ENCODE measurements around the gene PARVB. TPM values are rescaled to one million over a fixed set of nuclear protein-coding genes. Genes with fewer than 3 reads are reported as not detected.
"Not testable (repeated sequence)": the region's sequence is repeated elsewhere in the genome, so short reads cannot be mapped to it uniquely, and the experiment has no call there.

PARVB gene
- total RNA-seq, 5 donors from 2014 or later (not counting 1 experiment from before 2014, with no cell fraction given), result 5.9 to 13.8 (median 8.2) TPM

GRCh38 chr22:44014241-44014640 is 9.9 kb upstream of the PARVB start:
- H3K36me3 Mint-ChIP-seq, result peaks cover 3% of the 10 kb centered on the region
- no peak overlapping the region for H3K27ac Mint-ChIP-seq
- Histone ChIP-seq H3K27me3 (replicated peaks in 1 of 2; ENCODE audit: control insufficient read depth in 2 of 2, extremely low read depth in 1 of 2, insufficient read depth in 2 of 2, low read length in 1 of 2) (no peaks in the 10 kb centered on the region), H3K9me3 (no peaks in the 10 kb centered on the region), H3K36me3 (ENCODE audit: control insufficient read depth in 2 of 2, extremely low read depth in 1 of 2, insufficient read depth in 1 of 2, low read length in 1 of 2) (no peaks in the 10 kb centered on the region), H3K4me3 (ENCODE audit: control insufficient read depth in 1 of 2, extremely low read depth in 1 of 2, low read length in 1 of 2) (no peak overlapping the region), H3K4me1 (ENCODE audit: control insufficient read depth in 1 of 2, extremely low read depth in 1 of 2, insufficient read depth in 2 of 2, low read length in 2 of 2) (no peaks in the 10 kb centered on the region), H3K27ac (ENCODE audit: low read length) (no peak overlapping the region)
- DNase-seq (no peak), ATAC-seq (replicated peaks in 1 of 4) (no peak)
- no CpG with 5 or more reads among the region's 2 CpGs for WGBS (ENCODE audit: insufficient coverage)
- H3K4me3 Mint-ChIP-seq, result no peak overlapping the region
- ChIA-PET POLR2A (no interaction called here), CTCF (no interaction called here)
- no peaks in the 10 kb centered on the region for H3K9me3 Mint-ChIP-seq
- no peaks in the 10 kb centered on the region for H3K27me3 Mint-ChIP-seq
- H3K4me1 Mint-ChIP-seq, result no peaks in the 10 kb centered on the region

GRCh38 chr22:44016586-44016985 is 7.5 kb upstream of the PARVB start:
- H3K27ac Mint-ChIP-seq; H3K27me3 ChIP-seq (replicated peaks in 1 of 2; ENCODE audit: control insufficient read depth in 2 of 2, extremely low read depth in 1 of 2, insufficient read depth in 2 of 2, low read length in 1 of 2); H3K4me3 Mint-ChIP-seq; DNase-seq; H3K27ac ChIP-seq (ENCODE audit: low read length); POLR2A ChIA-PET; H3K9me3 ChIP-seq; H3K36me3 Mint-ChIP-seq; H3K36me3 ChIP-seq (ENCODE audit: control insufficient read depth in 2 of 2, extremely low read depth in 1 of 2, insufficient read depth in 1 of 2, low read length in 1 of 2); CTCF ChIA-PET; H3K4me3 ChIP-seq (ENCODE audit: control insufficient read depth in 1 of 2, extremely low read depth in 1 of 2, low read length in 1 of 2); H3K9me3 Mint-ChIP-seq; ATAC-seq (replicated peaks in 1 of 4); H3K27me3 Mint-ChIP-seq; H3K4me1 Mint-ChIP-seq; H3K4me1 ChIP-seq (ENCODE audit: control insufficient read depth in 1 of 2, extremely low read depth in 1 of 2, insufficient read depth in 2 of 2, low read length in 2 of 2): not testable (repeated sequence)
- WGBS (ENCODE audit: insufficient coverage), result no CpG with 5 or more reads among the region's 3 CpGs

GRCh38 chr22:44018594-44018993 is 5.5 kb upstream of the PARVB start:
- POLR2A ChIA-PET, result no interaction called here
- H3K27ac Mint-ChIP-seq, result no peak overlapping the region
- no peak overlapping the region for H3K4me3 Mint-ChIP-seq

GRCh38 chr22:44019416-44019815 is 4.7 kb upstream of the PARVB start:
- no peaks in the 10 kb centered on the region for H3K9me3 Mint-ChIP-seq
- H3K36me3 Mint-ChIP-seq, result no peaks in the 10 kb centered on the region
- no peaks in the 10 kb centered on the region for H3K27me3 ChIP-seq (replicated peaks in 1 of 2; ENCODE audit: control insufficient read depth in 2 of 2, extremely low read depth in 1 of 2, insufficient read depth in 2 of 2, low read length in 1 of 2)
- H3K4me1 ChIP-seq (ENCODE audit: control insufficient read depth in 1 of 2, extremely low read depth in 1 of 2, insufficient read depth in 2 of 2, low read length in 2 of 2), result peaks cover 0 to 5% of the 10 kb centered on the region in 2 experiments
- ATAC-seq (replicated peaks in 1 of 4) (no peak), DNase-seq (no peak)
- H3K27me3 Mint-ChIP-seq, result peaks cover 3 to 5% of the 10 kb centered on the region in 2 donors
- no peak overlapping the region for H3K27ac Mint-ChIP-seq
- H3K36me3 ChIP-seq (ENCODE audit: control insufficient read depth in 2 of 2, extremely low read depth in 1 of 2, insufficient read depth in 1 of 2, low read length in 1 of 2), result no peaks in the 10 kb centered on the region
- no peak overlapping the region for H3K4me3 Mint-ChIP-seq
- ChIA-PET CTCF (no interaction called here), POLR2A (no interaction called here)
- H3K27ac ChIP-seq (ENCODE audit: low read length), result no peak overlapping the region
- H3K9me3 ChIP-seq, result no peaks in the 10 kb centered on the region
- H3K4me3 ChIP-seq (ENCODE audit: control insufficient read depth in 1 of 2, extremely low read depth in 1 of 2, low read length in 1 of 2), result no peak overlapping the region
- 100% methylated on average over 7 of the region's 10 CpGs for WGBS (ENCODE audit: insufficient coverage)
- peaks cover 0 to 3% (median 3%) of the 10 kb centered on the region in 3 donors for H3K4me1 Mint-ChIP-seq

More at GRCh38 chr22:44018594-44018993, 5.5 kb upstream of the PARVB start:
- Histone ChIP-seq H3K27ac (ENCODE audit: low read length) (no peak overlapping the region), H3K4me3 (ENCODE audit: control insufficient read depth in 1 of 2, extremely low read depth in 1 of 2, low read length in 1 of 2) (no peak overlapping the region), H3K4me1 (ENCODE audit: control insufficient read depth in 1 of 2, extremely low read depth in 1 of 2, insufficient read depth in 2 of 2, low read length in 2 of 2) (peaks cover 0 to 2% of the 10 kb centered on the region in 2 experiments), H3K36me3 (ENCODE audit: control insufficient read depth in 2 of 2, extremely low read depth in 1 of 2, insufficient read depth in 1 of 2, low read length in 1 of 2) (no peaks in the 10 kb centered on the region), H3K27me3 (replicated peaks in 1 of 2; ENCODE audit: control insufficient read depth in 2 of 2, extremely low read depth in 1 of 2, insufficient read depth in 2 of 2, low read length in 1 of 2) (no peaks in the 10 kb centered on the region), H3K9me3 (no peaks in the 10 kb centered on the region)
- Mint-ChIP-seq H3K4me1 (peaks cover 0 to under 1% (median 0%) of the 10 kb centered on the region in 3 donors), H3K9me3 (no peaks in the 10 kb centered on the region), H3K36me3 (no peaks in the 10 kb centered on the region), H3K27me3 (peaks cover 0 to 2% of the 10 kb centered on the region in 2 donors)
- CTCF ChIA-PET, result no interaction called here
- no peak for DNase-seq
- 100% methylated on average over 4 of the region's 9 CpGs for WGBS (ENCODE audit: insufficient coverage)
- no peak for ATAC-seq (replicated peaks in 1 of 4)

GRCh38 chr22:44019846-44020245 is 4.3 kb upstream of the PARVB start:
- DNase-seq (no peak), ATAC-seq (replicated peaks in 1 of 4) (no peak)
- H3K9me3 ChIP-seq, result no peaks in the 10 kb centered on the region
- no peak overlapping the region for H3K27ac Mint-ChIP-seq
- no peak overlapping the region for H3K4me3 ChIP-seq (ENCODE audit: control insufficient read depth in 1 of 2, extremely low read depth in 1 of 2, low read length in 1 of 2)
- WGBS (ENCODE audit: insufficient coverage), result 97% methylated on average over 5 of the region's 5 CpGs
- H3K4me1 Mint-ChIP-seq, result peaks cover 0 to 3% (median 3%) of the 10 kb centered on the region in 3 donors
- H3K36me3 ChIP-seq (ENCODE audit: control insufficient read depth in 2 of 2, extremely low read depth in 1 of 2, insufficient read depth in 1 of 2, low read length in 1 of 2), result no peaks in the 10 kb centered on the region
- ChIA-PET POLR2A (no interaction called here), CTCF (no interaction called here)
- no peak overlapping the region for H3K27ac ChIP-seq (ENCODE audit: low read length)
- H3K36me3 Mint-ChIP-seq, result no peaks in the 10 kb centered on the region
- H3K4me1 ChIP-seq (ENCODE audit: control insufficient read depth in 1 of 2, extremely low read depth in 1 of 2, insufficient read depth in 2 of 2, low read length in 2 of 2), result peaks cover 0 to 9% of the 10 kb centered on the region in 2 experiments
- peaks cover 0 to 3% of the 10 kb centered on the region in 2 experiments for H3K27me3 ChIP-seq (replicated peaks in 1 of 2; ENCODE audit: control insufficient read depth in 2 of 2, extremely low read depth in 1 of 2, insufficient read depth in 2 of 2, low read length in 1 of 2)
- no peaks in the 10 kb centered on the region for H3K9me3 Mint-ChIP-seq
- no peak overlapping the region for H3K4me3 Mint-ChIP-seq
- H3K27me3 Mint-ChIP-seq, result peaks cover 3 to 5% of the 10 kb centered on the region in 2 donors

GRCh38 chr22:44020981-44021380 is 3.1 kb upstream of the PARVB start:
- DNase-seq (no peak), ATAC-seq (replicated peaks in 1 of 4) (no peak)
- WGBS (ENCODE audit: insufficient coverage), result 93% methylated on average over 4 of the region's 8 CpGs
- no peaks in the 10 kb centered on the region for H3K9me3 ChIP-seq
- H3K36me3 ChIP-seq (ENCODE audit: control insufficient read depth in 2 of 2, extremely low read depth in 1 of 2, insufficient read depth in 1 of 2, low read length in 1 of 2), result no peaks in the 10 kb centered on the region
- Mint-ChIP-seq H3K27ac (no peak overlapping the region), H3K4me1 (peaks cover 11 to 13% (median 13%) of the 10 kb centered on the region in 3 donors), H3K4me3 (no peak overlapping the region), H3K27me3 (peaks cover 3 to 17% of the 10 kb centered on the region in 2 donors), H3K9me3 (no peaks in the 10 kb centered on the region), H3K36me3 (no peaks in the 10 kb centered on the region)
- POLR2A ChIA-PET, result no interaction called here
- CTCF ChIA-PET, result no interaction called here
- H3K4me3 ChIP-seq (ENCODE audit: control insufficient read depth in 1 of 2, extremely low read depth in 1 of 2, low read length in 1 of 2), result no peak overlapping the region
- peaks cover 0 to 20% of the 10 kb centered on the region in 2 experiments for H3K4me1 ChIP-seq (ENCODE audit: control insufficient read depth in 1 of 2, extremely low read depth in 1 of 2, insufficient read depth in 2 of 2, low read length in 2 of 2)
- H3K27me3 ChIP-seq (replicated peaks in 1 of 2; ENCODE audit: control insufficient read depth in 2 of 2, extremely low read depth in 1 of 2, insufficient read depth in 2 of 2, low read length in 1 of 2), result peaks cover 0 to 9% of the 10 kb centered on the region in 2 experiments
- no peak overlapping the region for H3K27ac ChIP-seq (ENCODE audit: low read length)

Measured in T-cell (primary cell).